CD1c-positive myeloid dendritic cell (primary cell): ENCODE measurements around the gene VCAN.

Experiments used
- DNase-seq: peaks from one replicate; pipeline ENCODE4 v3.0.0-alpha.2; 2016; ENCODE audit errors: extremely low spot score

VCAN gene

GRCh38 chr5:83467371-83468035, 4.0 kb upstream of the VCAN start:
- no peak for DNase-seq

DNA sequence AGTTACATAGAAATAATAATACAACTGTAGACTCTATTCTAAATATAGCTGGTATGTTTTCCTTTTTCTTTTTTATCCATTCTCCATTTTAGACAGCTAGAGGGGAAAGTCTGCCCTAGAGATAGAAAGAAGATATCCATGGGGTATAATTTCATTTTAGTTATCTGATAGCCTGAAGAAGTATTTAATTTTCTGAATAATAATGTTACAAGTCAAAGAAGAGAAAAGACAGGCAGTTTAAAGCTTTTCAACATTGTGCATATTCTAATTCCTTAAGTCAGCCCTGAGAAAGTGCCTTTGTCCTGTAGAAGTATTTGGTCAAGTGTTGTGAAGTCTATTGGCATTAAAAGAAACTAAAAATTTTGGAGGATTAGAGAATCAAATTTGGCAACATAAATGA, 2.5 kb upstream of the VCAN start:
- no peak for DNase-seq

- DNase-seq: peak; percentile 44
Measured at GRCh38 chr5:83470526-83471404, 779 bp upstream of the VCAN start.

DNA sequence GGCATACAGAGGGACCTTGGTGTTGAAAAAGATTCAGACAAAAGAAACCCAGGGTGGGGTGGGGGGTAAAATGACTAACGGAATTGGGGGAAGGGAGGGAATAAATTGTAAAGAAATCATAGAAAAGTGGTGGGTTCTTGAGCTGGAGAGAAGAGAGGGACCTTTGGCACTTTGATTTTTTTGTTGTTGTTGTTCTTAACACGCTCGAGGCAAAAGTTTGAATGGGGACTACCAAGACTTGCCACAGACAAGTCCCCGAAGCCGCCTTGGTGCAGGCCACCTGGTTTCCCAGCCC, 616 bp downstream of the VCAN start:
- DNase-seq: no peak

DNA sequence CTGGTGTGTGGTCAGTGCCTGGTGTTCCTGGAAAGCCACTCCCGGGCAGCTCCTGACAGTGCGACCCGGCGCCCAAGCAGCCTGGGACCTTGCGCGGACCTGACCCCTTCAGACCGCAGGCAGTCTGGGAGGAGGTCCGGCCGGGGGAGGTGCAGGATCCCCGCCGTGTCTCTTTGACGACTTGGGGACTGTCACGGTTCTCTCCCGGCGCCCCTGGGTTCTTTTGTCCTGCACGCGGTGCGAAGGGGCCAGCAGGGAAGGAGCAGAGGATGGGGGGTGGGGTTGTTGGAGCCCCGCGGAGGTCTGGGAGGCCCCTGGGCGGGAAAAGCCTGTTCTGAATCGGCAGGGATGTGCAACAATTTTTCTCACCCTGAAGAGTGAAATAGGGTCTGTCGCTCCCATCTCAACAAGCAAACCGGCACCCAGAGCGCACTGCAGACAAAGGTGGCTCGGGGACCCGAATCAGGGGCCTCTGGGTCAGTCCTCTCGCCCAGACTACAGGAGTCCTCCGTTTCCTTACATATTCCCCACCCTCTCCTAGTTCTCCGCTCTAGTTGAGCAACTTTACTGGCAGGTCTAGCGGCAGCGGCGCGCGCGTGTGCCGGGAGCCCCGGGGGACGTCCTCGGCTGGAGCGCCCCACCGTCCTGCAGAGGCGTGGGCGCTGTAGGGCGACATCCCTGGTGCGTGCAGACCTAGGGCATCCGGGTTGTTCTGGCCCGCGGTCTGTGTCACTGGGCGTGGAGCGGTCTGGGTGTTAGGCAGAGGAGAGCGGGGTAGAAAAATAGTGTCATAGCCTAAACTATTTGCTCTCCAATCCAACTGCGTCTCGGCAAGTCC, 1.2 kb downstream of the VCAN start:
- DNase-seq: peak; percentile 77

DNA sequence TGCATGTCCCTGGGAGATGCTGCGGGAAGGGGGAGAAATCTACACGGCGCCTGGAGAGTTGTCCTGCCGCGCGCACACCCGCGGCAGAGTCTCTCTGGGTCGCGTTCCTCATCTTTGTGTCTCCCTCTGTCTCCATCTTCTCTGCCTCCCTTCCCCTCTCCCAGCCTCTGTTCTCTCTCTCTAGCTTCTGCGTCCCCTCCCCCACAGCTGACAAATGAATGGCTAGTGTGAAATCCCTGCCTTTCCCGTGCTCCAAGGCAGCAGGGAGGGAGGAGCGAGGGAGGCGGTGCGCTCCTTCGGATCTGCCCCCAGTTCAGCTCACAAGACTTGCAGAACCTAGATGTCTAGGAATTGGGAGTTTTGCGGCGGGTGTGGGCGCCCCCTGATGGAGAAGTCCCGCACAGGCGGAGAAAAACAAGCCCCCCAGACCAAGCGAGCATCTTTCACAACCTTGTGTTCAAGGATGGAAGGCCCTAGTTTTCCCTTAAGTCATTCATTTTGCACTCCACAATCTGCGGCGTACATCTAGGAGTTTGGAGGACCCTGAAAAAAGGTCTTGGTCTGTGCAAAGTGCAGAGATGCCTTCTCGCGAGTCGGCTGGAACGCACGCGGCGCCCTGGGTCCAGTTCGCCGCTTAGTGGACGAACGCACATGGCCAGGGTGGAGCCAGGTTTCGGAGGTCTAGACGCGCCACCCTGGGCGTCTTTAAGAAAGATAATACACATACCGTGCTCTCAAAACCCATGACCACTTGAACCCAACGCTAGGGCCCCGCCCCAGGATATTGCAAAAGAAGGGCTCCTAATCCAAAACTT, 2.0 kb downstream of the VCAN start:
- DNase-seq: peak; percentile 89

- DNase-seq: peak; percentile 85
Measured at GRCh38 chr5:83474161-83474796, 2.7 kb downstream of the VCAN start.

- DNase-seq: peak; percentile 30
Measured at GRCh38 chr5:83474991-83475390, 3.4 kb downstream of the VCAN start.

DNA sequence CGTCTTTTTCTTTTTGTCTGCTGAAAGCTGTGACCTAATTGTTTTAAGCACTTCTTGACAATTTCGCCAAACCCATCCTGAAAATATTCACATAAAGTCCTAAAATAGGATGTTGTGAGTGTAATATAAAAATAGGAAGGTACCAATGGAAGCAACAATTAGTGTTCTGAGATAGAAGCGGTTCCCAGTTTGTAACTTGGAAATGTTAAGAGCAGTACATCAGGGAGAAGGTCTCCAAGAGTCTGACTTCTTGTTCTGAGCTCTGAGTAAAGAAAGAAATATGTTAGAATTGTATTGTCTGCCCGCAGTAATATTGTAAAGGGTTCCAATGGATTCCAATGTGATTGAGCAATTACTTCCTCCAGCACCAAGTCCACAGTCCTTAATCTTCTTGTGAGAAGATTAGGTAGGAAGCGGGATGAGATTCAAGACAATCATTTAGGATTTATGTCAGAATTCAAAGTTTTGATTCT, 3.9 kb downstream of the VCAN start:
- DNase-seq: no peak

DNA sequence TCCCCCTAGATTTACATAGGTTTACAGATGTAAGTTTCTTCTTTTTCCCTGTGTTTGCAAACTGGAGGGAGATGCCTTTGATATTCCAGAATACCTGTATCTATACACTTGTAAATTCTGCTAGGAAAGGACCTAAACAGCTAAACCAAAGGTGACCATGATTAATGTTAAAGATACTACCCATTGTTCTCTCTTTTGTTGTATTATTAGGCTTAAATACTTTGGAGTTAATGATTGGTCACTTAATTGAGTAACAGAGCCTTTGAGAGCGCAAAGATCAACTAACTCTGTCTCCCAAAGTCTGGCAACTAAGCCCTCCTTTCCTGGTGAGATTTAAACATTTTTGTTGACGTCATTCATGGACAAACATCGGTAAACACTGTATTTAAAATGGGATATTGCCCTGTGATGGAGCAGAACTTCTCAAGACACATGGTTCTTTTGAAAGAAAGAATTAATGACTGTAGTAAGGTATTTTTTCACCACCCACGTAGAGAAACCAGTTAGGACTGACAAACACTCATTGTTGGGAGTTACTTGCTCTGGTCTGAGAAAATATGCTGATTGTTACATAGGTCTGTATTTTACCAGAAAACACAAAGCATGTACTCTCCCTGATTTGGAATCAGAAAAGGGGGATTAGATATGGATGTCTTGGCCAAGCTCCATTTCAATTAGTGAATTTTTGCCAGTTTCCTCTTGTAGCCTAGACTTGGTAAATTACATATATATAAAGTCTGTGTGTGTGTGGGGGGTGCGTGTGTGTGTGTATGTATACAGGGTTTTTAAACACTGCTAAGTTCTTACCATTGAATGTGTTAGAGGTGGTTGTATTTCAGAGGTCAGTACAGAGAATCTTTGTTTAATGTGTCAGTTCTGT, 4.6 kb downstream of the VCAN start:
- DNase-seq: no peak

GRCh38 chr5:83482961-83483360, 11.4 kb downstream of the VCAN start:
- DNase-seq: no peak

DNA sequence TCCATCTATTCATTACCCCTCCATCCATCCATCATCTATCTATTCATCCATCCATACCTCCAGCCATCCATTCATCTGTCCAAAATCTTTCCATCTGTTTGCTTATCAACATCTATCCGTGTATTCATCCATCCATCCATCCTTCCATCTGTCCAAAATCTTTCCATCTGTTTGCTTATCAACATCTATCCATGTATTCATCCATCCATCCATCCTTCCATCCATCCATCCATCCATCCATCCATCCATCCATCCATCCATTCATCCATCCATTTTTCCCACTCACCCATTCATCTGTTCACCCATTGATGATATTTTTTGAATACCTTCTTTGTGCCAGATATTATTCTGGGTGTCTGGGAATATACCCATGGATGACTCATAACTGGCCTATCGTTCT, 12.8 kb downstream of the VCAN start:
- DNase-seq: no peak

- DNase-seq: no peak
Measured at GRCh38 chr5:83485842-83486241, 14.3 kb downstream of the VCAN start.

DNA sequence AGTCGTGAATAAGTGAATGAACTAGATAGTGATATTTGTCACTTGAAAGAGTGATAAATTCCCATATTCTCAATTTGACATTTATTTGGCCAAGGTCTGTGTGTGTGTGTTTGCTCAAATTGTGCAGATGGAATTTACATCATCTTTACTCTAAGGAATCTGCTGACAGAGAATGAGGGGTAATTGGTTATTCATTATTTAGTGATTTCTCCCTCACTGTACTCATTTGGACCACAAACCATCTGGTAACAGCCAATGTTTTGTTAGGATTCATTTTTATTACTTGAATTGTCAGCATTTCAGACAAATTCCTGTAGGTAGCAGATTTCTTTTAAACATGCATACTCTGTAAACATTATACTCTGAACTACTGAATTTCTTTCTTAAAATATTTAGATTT, 15.6 kb downstream of the VCAN start:
- DNase-seq: no peak

DNA sequence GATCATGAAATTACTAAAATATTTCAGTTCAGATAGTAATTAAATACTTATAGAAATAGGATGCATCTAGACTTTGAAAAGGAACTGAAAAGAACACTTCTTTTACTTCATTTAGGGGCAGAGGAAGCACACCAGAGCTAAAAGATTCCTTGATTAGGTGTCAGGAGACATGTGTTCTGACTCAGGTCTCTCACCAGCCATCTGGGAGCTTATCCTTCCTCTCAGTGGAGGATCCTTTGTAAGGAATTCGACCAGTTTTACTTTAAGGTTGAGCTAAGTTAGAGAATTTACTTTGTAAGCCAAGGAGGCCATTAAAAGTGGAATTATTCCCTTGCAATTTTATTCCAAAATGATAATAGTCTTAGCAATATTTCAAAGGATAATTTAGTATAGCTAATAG, 16.7 kb downstream of the VCAN start:
- DNase-seq: no peak

DNA sequence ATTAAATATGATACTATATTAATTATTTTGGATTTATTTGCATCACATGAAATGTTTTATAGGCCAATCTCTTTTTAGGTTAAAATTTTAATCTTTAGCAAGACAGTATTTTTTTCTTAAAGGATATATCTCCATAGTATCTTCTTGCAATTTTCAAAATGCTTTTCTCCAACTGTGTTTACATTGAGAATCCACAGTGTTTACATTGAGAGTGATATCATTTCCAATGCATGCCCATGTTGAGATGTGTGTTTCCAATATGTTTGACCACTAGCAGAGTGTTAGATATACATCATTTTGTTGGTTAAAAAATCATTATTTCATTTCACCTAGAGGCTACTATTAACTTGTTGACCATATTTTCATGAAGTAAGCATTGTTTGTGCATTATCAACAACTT, 17.3 kb downstream of the VCAN start:
- DNase-seq: no peak

GRCh38 chr5:83490203-83490602, 18.7 kb downstream of the VCAN start:
- DNase-seq: no peak

GRCh38 chr5:83492331-83492730, 20.8 kb downstream of the VCAN start:
- DNase-seq: no peak

GRCh38 chr5:83493644-83494043, 22.1 kb downstream of the VCAN start:
- DNase-seq: no peak

GRCh38 chr5:83494087-83494620, 22.6 kb downstream of the VCAN start:
- DNase-seq: no peak
